SJCRH30 (cell line): ENCODE measurements around the gene POLR2J. TPM values are rescaled to one million over a fixed set of nuclear protein-coding genes. Genes with fewer than 3 reads are reported as not detected.

ENCODE experiments used
- DNase-seq, 2 experiments: peaks; one replicate each; pipeline ENCODE4 v3.0.0-alpha.2; 2015 to 2020
- H3K27ac ChIP-seq: fragments of 250-450 bp; sonication (Bioruptor Pico); 2 replicates; pipeline ENCODE4 v1.5.1; 2020; ENCODE audit warnings: mild to moderate bottlenecking, moderate library complexity
- H3K27me3 ChIP-seq: fragments of 250-450 bp; sonication (Bioruptor Pico); 2 replicates; pipeline ENCODE4 v1.5.1; 2020; ENCODE audit warnings: mild to moderate bottlenecking, moderate library complexity
- H3K36me3 ChIP-seq: fragments of 250-450 bp; sonication (Bioruptor Pico); 2 replicates; pipeline ENCODE4 v1.5.1; 2020; ENCODE audit warnings: mild to moderate bottlenecking, moderate library complexity
- H3K4me1 ChIP-seq: fragments of 250-450 bp; sonication (Bioruptor Pico); 2 replicates; pipeline ENCODE4 v1.5.1; 2020; ENCODE audit warnings: mild to moderate bottlenecking, moderate library complexity
- H3K4me3 ChIP-seq: fragments of 250-450 bp; sonication (Bioruptor Pico); 2 replicates; pipeline ENCODE4 v1.5.1; 2020; ENCODE audit warnings: mild to moderate bottlenecking, moderate library complexity
- H3K9me3 ChIP-seq: fragments of 250-450 bp; sonication (Bioruptor Pico); replicated peaks from 2 replicates; pipeline ENCODE4 v1.5.1; 2020; ENCODE audit warnings: mild to moderate bottlenecking, moderate library complexity
- total RNA-seq: library from RNA; depleted of rRNA; stranded (reverse); fragments of >200 nt; shearing (Covaris generic); gene quantifications from 2 replicates; pipeline ENCODE4 v1.2.3, GENCODE V29; 2014

Gene POLR2J
- total RNA-seq, 1 experiment from 2014 or later: 70.1 TPM

- no peak overlapping the region for H3K27ac ChIP-seq
- no peaks in the 10 kb centered on the region for H3K27me3 ChIP-seq
- peaks cover 5% of the 10 kb centered on the region; the same call in 1 of the 2 replicates for H3K36me3 ChIP-seq
- no peaks in the 10 kb centered on the region for H3K4me1 ChIP-seq
- H3K4me3 ChIP-seq: no peak overlapping the region
- H3K9me3 ChIP-seq: no peaks in the 10 kb centered on the region
- no peak for DNase-seq
Observed at GRCh38 chr7:102445674-102446071, 33.0 kb downstream of the POLR2J start.

- H3K36me3 ChIP-seq: peaks cover 5% of the 10 kb centered on the region; the same call in 1 of the 2 replicates
- H3K9me3 ChIP-seq: no peaks in the 10 kb centered on the region
- H3K4me1 ChIP-seq: peaks cover 3% of the 10 kb centered on the region
- no peaks in the 10 kb centered on the region for H3K27me3 ChIP-seq
- no peak for DNase-seq
- no peak overlapping the region for H3K27ac ChIP-seq
- no peak overlapping the region for H3K4me3 ChIP-seq
Observed at GRCh38 chr7:102444961-102445673, 33.6 kb downstream of the POLR2J start.

GRCh38 chr7:102439963-102440795 lies 38.5 kb downstream of the POLR2J start:
- H3K36me3 ChIP-seq: peaks cover 13% of the 10 kb centered on the region
- no peaks in the 10 kb centered on the region for H3K9me3 ChIP-seq
- DNase-seq: peak; percentile 62 to 65
- H3K4me1 ChIP-seq: peaks cover 7% of the 10 kb centered on the region
- no peaks in the 10 kb centered on the region for H3K27me3 ChIP-seq
- no peak overlapping the region for H3K4me3 ChIP-seq
- H3K27ac ChIP-seq: peak overlapping the region; percentile 1; the same call in 1 of the 2 replicates

GRCh38 chr7:102436118-102436517 lies 42.6 kb downstream of the POLR2J start:
- Histone ChIP-seq H3K4me3 (no peak overlapping the region), H3K36me3 (peaks cover 8% of the 10 kb centered on the region), H3K4me1 (peaks cover 13% of the 10 kb centered on the region), H3K27ac (no peak overlapping the region), H3K27me3 (no peaks in the 10 kb centered on the region), H3K9me3 (no peaks in the 10 kb centered on the region)
- DNase-seq: no peak

GRCh38 chr7:102434039-102434486 lies 44.7 kb downstream of the POLR2J start:
- Histone ChIP-seq H3K4me3 (peak overlapping the region; percentile 96), H3K27me3 (no peaks in the 10 kb centered on the region), H3K27ac (no peak overlapping the region), H3K36me3 (peaks cover 2% of the 10 kb centered on the region; the same call in 1 of the 2 replicates), H3K4me1 (peaks cover 5% of the 10 kb centered on the region; the same call in 1 of the 2 replicates), H3K9me3 (no peaks in the 10 kb centered on the region)
- no peak for DNase-seq

GRCh38 chr7:102433219-102434038 lies 45.3 kb downstream of the POLR2J start, which contains the start of gene ORAI2:
TSS of gene ORAI2 (plus strand) at chr7:102433575. CDS start at chr7:102438957, 5,382 bp downstream.
- H3K4me1 ChIP-seq: peaks cover 5% of the 10 kb centered on the region; the same call in 1 of the 2 replicates
- no peaks in the 10 kb centered on the region for H3K36me3 ChIP-seq
- peak within 1 kb of the TSS; percentile 28; the same call in 1 of the 2 replicates for H3K27ac ChIP-seq
- no peaks in the 10 kb centered on the region for H3K9me3 ChIP-seq
- no peaks in the 10 kb centered on the region for H3K27me3 ChIP-seq
- DNase-seq: peak; percentile 78 to 83
- peak within 1 kb of the TSS; percentile 96 for H3K4me3 ChIP-seq

- Histone ChIP-seq H3K27ac (no peak overlapping the region), H3K27me3 (no peaks in the 10 kb centered on the region), H3K36me3 (no peaks in the 10 kb centered on the region), H3K4me1 (peaks cover 5% of the 10 kb centered on the region; the same call in 1 of the 2 replicates), H3K9me3 (no peaks in the 10 kb centered on the region), H3K4me3 (peak overlapping the region; percentile 96)
- DNase-seq: no peak
Observed at GRCh38 chr7:102432442-102433218, 46.1 kb downstream of the POLR2J start.

GRCh38 chr7:102431617-102432298 lies 47.0 kb downstream of the POLR2J start:
- Histone ChIP-seq H3K27me3 (no peaks in the 10 kb centered on the region), H3K4me1 (peaks cover 5% of the 10 kb centered on the region; the same call in 1 of the 2 replicates), H3K9me3 (no peaks in the 10 kb centered on the region), H3K4me3 (no peak overlapping the region), H3K27ac (no peak overlapping the region), H3K36me3 (0 out of 2 replicates have a peak, but pooled peaks cover 4% of the 10 kb centered on the region)
- peak in 1 of 2 experiments; percentile 34 for DNase-seq

GRCh38 chr7:102429141-102429899 lies 49.4 kb downstream of the POLR2J start:
- H3K27me3 ChIP-seq: no peaks in the 10 kb centered on the region
- no peak for DNase-seq
- no peak overlapping the region for H3K4me3 ChIP-seq
- H3K36me3 ChIP-seq: peaks cover 20% of the 10 kb centered on the region
- no peak overlapping the region for H3K27ac ChIP-seq
- H3K9me3 ChIP-seq: no peaks in the 10 kb centered on the region
- H3K4me1 ChIP-seq: peaks cover 5% of the 10 kb centered on the region; the same call in 1 of the 2 replicates

GRCh38 chr7:102427019-102427405 lies 51.7 kb downstream of the POLR2J start:
- no peaks in the 10 kb centered on the region for H3K27me3 ChIP-seq
- H3K4me3 ChIP-seq: no peak overlapping the region
- DNase-seq: no peak
- no peak overlapping the region for H3K27ac ChIP-seq
- peaks cover 5% of the 10 kb centered on the region; the same call in 1 of the 2 replicates for H3K4me1 ChIP-seq
- H3K9me3 ChIP-seq: no peaks in the 10 kb centered on the region
- H3K36me3 ChIP-seq: peaks cover 28% of the 10 kb centered on the region

- Histone ChIP-seq H3K4me1 (peaks cover 3% of the 10 kb centered on the region; the same call in 1 of the 2 replicates), H3K9me3 (no peaks in the 10 kb centered on the region), H3K27me3 (no peaks in the 10 kb centered on the region), H3K36me3 (peaks cover 33% of the 10 kb centered on the region), H3K27ac (no peak overlapping the region), H3K4me3 (no peak overlapping the region)
- no peak for DNase-seq
Observed at GRCh38 chr7:102426268-102427018, 52.3 kb downstream of the POLR2J start.

- H3K4me1 ChIP-seq: no peaks in the 10 kb centered on the region
- no peak overlapping the region for H3K4me3 ChIP-seq
- DNase-seq: no peak
- H3K27me3 ChIP-seq: no peaks in the 10 kb centered on the region
- H3K36me3 ChIP-seq: peaks cover 39% of the 10 kb centered on the region
- H3K27ac ChIP-seq: no peak overlapping the region
- no peaks in the 10 kb centered on the region for H3K9me3 ChIP-seq
Observed at GRCh38 chr7:102425639-102426267, 53.0 kb downstream of the POLR2J start.
